AG09309 (cell line): Measurements from ENCODE around the gene MRPL33.

ENCODE experiments used
- DNase-seq: peaks from one replicate; pipeline ENCODE4 v3.0.0-alpha.2; 2010; ENCODE audit warnings: low read depth
- H3K4me3 ChIP-seq: 2 replicates; pipeline ENCODE4 v1.5.1; 2011; ENCODE audit warnings: mild to moderate bottlenecking, low read depth, low read length, moderate library complexity; ENCODE audit not compliant: control insufficient read depth
- TF ChIP-seq, protein P1 (sequence below): IDR thresholded peaks from 2 replicates; pipeline ENCODE4 v1.5.1; 2011; ENCODE audit warnings: mild to moderate bottlenecking, low read depth, low read length, inconsistent platforms; ENCODE audit not compliant: insufficient read depth, control insufficient read depth; ENCODE audit errors: missing control alignments

The MRPL33 gene

DNA sequence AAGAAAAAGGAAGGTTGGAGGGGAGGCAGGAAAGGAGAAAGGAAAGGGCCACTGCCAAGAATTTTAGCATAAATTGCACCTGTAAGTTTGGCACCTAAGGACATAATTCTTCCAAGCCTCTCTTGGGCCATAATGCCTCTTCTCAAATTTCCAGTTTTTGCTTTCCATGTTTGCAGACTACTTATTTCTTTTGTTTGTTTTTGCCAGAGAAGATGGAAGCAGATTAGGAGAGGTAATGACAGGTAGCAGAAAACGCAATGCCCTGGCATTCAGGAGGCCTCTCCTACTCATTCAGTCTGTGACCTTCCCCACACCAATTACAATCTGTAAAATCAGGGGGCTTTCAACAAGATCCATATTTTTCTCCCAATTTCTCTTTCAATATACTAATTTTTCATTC is 56.8 kb downstream of the MRPL33 start:
- H3K4me3 ChIP-seq: no peak overlapping the region
- TF ChIP-seq, protein P1, sequence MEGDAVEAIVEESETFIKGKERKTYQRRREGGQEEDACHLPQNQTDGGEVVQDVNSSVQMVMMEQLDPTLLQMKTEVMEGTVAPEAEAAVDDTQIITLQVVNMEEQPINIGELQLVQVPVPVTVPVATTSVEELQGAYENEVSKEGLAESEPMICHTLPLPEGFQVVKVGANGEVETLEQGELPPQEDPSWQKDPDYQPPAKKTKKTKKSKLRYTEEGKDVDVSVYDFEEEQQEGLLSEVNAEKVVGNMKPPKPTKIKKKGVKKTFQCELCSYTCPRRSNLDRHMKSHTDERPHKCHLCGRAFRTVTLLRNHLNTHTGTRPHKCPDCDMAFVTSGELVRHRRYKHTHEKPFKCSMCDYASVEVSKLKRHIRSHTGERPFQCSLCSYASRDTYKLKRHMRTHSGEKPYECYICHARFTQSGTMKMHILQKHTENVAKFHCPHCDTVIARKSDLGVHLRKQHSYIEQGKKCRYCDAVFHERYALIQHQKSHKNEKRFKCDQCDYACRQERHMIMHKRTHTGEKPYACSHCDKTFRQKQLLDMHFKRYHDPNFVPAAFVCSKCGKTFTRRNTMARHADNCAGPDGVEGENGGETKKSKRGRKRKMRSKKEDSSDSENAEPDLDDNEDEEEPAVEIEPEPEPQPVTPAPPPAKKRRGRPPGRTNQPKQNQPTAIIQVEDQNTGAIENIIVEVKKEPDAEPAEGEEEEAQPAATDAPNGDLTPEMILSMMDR: no peak
- no peak for DNase-seq
